Measurements from ENCODE around the gene MRPL12.
"Not testable (repeated sequence)": the region's sequence is repeated elsewhere in the genome, so short reads cannot be mapped to it uniquely, and the experiment has no call there.

MRPL12 gene

DNA sequence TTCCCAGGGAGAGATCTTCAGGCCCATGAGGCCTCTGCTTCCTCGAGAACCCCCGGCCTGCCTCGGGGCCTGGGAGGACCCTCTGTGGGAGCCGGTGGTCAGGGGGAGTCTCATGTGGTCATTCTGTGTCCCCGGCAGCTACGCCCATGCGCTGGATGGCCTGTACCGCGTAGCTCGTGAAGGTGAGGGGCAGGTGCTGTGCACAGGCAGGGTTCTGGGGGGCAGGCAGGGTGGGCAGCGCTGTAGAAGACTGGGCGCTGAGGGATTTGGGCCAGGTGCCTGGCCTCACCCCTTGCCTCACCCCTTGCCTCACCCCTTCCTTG is 13.5 kb downstream of the MRPL12 start:
- DNase-seq (ENCODE audit: low read depth): no peak

GRCh38 chr17:81717049-81717765 is 14.0 kb downstream of the MRPL12 start:
- no peak for DNase-seq (ENCODE audit: low read depth)

GRCh38 chr17:81717766-81718089 is 14.6 kb downstream of the MRPL12 start:
- DNase-seq (ENCODE audit: low read depth): no peak

- DNase-seq (ENCODE audit: low read depth): no peak
Observed at GRCh38 chr17:81719410-81720266, 16.5 kb downstream of the MRPL12 start.

DNA sequence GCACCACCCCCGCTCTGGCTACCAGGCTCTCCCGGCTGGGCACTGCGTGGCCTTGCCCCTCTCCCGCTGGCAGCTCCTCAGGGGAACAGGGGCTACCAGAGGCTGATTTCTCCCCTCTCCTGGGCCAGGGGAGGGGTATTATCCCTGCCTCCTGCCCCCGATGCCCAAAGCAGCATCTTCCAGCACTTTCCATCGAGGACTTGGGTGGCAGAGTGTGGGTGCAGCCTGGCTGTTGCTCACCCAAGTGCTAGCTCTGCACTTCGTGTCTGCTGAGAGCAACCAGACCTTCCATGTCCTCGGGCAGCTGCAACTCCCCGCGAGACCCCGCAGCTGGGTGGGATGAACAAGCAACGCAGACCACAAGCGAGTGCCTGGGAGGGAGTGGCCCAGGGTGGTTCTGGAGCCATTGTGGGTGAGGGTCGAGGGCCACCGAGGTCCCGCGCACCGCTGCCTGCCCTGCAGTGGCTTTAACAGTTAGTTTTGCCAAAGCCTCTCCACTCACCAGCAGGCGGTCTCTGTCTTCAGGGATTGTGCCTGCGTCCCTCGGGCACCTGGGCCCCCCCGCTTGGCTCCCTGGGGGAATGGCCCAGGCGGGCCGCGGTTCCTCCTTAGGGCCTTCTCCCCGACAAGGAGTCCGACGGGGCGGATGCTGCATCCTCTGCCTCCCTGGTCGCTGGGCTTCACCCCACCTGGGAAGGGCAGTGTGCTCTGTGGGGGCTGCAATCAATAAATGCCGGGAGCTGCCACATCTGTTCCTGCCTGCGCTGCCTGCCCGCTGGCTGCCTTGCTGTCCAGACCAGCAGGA is 17.3 kb downstream of the MRPL12 start:
- DNase-seq (ENCODE audit: low read depth): no peak

DNA sequence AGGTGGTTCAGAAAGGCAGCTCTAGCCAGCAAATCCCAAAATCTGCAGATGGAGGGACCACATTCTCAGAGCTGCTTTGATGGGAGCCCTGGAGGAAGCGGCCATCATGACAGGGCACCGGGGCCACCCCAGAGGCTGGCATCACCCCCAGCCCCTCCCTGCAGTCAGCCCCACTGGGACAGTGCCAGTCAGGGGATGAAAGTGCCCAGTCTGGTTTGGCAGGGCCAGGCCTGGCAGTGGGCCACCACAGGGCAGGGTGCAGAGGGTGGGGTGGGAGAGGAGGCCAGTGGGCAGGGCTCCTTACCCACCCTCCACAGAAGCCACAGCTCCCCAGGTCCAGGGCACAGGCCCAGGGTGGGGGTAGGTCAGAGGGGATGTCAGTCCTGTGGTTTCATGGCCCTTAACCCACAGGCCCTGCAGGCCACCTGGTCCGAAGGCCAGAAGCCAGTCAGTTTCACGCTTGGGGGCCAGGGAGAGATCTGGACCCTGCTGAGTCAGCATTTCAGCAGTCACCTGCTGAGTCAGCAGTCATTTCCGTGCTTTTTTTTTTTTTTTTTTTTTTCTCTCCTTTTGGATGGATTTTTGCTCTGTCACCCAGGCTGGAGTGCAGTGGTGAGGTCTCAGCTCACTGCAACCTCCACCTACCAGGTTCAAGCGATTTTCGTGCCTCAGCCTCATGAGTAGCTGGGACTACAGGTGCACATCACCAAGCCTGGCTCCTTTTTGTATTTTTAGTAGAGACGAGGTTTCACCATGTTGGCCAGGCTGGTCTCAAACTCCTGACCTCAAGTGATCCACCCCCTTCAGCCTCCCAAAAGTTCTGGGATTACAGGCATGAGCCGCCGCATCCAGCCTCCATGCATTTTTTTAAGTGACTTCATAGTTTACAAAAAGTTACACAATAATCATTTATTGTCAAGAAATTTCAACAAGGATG is 19.3 kb downstream of the MRPL12 start:
- no peak for DNase-seq (ENCODE audit: low read depth)

DNA sequence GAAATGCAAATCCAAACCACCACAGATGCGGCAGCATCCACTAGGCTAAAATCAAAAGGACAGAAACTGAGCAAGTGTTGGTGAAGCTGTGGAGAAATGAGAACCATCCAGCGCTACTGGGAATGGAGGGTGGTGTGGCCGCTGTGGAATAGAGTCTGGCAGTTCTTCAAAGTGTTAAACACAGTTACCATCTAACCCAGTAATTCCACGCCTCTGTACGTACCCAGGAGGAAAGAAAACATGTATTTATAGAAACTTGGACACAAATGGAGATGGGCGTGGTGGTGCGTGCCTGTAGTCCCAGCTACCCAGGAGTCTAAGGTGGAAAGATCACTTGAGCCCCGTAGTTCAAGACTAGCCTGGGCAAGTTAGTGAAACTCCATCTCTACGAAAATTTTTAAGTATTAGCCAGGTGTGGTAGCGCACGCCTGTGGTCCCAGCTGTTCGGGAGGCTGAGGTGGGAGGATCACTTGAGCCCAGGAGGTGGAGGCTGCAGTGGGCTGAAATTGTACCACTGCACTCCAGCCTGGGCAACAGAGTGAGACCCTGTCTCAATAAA is 20.6 kb downstream of the MRPL12 start:
- no peak for DNase-seq (ENCODE audit: low read depth)

DNA sequence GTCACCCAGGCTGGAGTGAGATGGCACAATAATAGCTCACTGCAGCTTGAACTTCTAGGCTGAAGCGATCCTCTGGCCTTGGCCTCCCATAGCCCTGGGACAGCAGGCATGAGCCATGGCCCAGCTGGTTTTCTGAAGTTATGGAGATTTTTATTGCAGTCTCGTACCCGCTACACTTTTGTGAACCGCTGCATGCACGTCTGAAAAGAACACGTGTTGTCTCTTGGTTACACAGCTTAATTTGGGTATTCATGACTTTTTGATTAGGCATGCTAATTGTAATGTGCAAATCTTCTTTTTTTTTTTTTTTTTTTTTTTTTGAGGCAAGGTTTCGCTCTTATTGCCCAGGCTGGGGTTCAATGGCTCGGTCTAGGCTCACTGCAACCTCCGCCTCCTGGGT is 22.3 kb downstream of the MRPL12 start:
- DNase-seq (ENCODE audit: low read depth): no peak

GRCh38 chr17:81726004-81726403 is 22.8 kb downstream of the MRPL12 start:
- DNase-seq (ENCODE audit: low read depth): no peak

DNA sequence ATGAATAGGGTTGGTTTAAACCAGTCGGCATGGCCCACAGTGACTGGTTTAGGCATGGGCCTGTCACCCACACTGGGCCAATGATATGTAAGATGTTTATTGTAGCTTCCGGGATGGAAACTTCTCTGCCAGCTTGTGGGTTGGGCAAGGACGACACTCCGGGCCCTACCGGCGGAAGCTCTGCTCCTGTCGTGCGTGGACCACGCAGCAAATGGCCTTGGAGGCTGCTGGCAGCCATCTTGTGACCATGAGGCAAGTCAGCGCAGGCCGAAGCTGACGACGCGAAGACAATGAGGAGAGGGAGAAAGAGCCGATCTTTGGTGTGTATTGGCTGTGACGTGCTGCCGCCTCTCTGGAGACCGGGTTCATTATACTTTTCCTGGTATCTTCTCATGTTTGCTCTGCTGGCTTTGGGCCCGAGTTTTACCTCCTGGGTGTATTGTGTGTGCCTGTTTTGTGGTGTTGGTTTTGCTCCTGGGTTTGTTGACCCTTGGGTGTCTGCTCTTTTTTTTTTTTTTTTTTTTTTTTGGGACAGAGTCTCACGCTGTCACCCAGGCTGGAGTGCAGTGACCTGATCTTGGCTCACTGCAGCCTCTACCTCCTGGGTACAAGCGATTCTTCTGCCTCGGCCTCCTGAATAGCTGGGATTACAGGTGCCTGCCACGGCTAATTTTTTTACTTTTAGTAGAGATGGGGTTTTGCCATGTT is 24.3 kb downstream of the MRPL12 start:
- no peak for DNase-seq (ENCODE audit: low read depth)

GRCh38 chr17:81733507-81734404 is 30.6 kb downstream of the MRPL12 start:
- peak; percentile 35 for DNase-seq (ENCODE audit: low read depth)

DNA sequence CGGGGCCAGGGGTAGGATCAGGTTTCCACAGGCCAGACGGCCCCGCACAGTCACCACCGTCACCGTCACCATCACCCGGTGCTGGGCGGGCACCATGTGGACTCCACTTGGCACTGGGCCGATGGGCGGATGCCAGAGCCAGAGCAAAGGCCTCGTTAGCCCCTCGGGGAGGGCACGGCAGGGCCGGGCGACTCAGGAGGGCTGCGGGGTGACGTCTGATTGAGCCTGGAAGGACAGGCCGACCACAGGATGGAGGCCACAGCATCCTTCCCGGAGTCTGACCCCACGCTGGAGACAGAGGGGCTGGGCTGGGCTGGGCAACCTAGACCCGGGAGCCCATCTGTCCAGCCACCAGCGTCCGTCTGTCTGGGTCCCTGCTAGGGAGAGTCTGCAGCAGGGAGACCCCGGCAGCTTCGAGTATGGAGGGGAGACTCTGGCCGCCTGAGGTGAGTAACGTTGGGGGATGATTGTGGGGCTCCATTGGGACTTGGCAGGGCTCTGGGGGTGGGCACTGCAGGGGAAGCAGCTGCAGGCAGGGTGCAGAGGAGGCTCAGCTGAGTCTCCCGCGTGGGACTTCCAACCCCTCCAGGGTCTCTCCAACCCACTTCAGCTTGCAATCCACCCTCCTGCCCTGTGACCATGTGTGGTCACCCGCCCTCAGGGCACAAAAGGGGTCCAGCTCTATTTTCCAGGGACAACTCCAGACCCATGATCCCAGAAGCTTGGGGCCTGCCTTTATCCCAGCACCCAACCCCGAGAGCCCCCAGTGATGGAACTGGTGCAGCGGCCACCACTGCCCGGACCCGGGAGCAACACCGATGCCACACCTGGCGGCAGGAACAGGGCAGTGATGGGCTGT is 31.5 kb downstream of the MRPL12 start:
- DNase-seq (ENCODE audit: low read depth): no peak

DNA sequence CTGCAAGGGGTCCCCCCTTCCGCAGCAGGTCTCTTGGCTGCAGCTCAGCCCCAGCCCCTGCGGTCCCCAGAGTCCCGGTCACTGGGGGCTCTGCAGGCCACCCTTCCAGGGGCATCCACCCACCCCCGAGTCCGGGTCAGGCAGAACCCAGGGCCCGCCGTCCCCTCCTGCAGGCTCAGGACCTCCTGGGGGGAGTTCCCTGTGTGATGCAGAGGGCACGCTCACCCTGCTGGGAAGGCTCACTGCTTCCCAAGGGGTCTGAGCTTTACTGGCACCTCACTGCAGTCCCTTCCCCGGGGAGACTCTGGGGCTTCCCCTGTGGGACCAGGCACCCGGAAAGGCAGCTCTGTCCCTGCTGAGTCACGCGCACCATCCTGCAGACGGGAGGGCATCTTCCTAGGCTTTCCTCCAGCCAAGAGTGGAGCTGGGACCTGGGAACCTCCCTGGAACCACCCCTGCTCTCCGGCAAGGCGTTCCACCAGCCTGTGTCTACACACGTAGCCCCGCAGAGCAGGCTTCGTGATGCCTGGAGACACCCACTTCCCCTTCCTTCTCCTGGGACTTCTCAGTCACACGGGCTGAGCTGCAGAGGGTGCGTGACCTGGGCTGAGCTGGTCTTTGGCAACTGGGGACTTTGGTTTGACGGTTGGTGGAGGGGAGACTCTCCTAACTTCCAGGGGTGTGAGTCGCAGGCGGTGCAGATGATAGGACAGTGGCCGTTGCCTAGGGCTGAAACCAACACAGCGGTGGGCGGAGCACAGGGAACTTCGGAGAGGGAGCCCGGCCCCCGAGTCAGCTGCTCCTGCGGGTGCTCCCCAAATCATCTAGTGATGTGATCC is 32.3 kb downstream of the MRPL12 start:
- DNase-seq (ENCODE audit: low read depth): no peak

- DNase-seq (ENCODE audit: low read depth): no peak
Observed at GRCh38 chr17:81737947-81738800, 35.0 kb downstream of the MRPL12 start.

GRCh38 chr17:81738801-81739393 is 35.7 kb downstream of the MRPL12 start:
- DNase-seq (ENCODE audit: low read depth): no peak

DNA sequence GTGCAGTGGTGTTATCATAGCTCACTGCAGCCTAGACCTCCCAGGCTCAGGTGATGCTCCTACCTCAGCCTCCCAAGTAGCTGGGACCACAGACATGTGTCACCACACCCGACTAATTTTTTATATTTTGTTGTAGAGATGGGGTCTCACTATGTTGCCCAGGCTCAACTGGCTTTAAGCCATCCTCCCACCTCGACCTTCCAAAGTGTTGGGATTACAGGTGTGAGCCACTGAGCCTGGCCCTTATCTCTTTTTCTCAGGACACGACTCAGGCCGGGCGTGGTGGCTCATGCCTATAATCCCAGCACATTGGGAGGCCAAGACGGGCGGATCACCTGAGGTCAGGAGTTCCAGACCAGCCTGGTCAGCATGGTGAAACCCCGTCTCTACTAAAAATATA is 36.4 kb downstream of the MRPL12 start:
- not testable (repeated sequence) for DNase-seq (ENCODE audit: low read depth)

Measured in stimulated activated CD8-positive, alpha-beta memory T cell treated with anti-CD3 and anti-CD28 coated beads, Interleukin-15, amount 100 ng/mL, for 1 hour (primary cell).